GM23338 (cell line): ENCODE data around the gene MRPS27. TPM values are rescaled to one million over a fixed set of nuclear protein-coding genes. Genes with fewer than 3 reads are reported as not detected.

ENCODE experiments used
- ATAC-seq: fragments of 200-7000 bp; cut with Tn5 transposase; 3 replicates; pipeline ENCODE4 v1.9.1; 2020
- DNase-seq: peaks from one replicate; pipeline ENCODE4 v3.0.0-alpha.2; 2015; ENCODE audit warnings: low spot score
- H2AFZ ChIP-seq: fragments of 200-600 bp; sonication (generic); 2 replicates; pipeline ENCODE4 v1.8.0; 2016; ENCODE audit warnings: antibody characterized with exemption, mild to moderate bottlenecking, moderate library complexity
- H3F3A ChIP-seq: fragments of 200-600 bp; sonication (generic); replicated peaks from 2 replicates; pipeline ENCODE4 v1.8.0; 2017; ENCODE audit warnings: antibody characterized with exemption, mixed run types, low read depth
- H3K27ac ChIP-seq: fragments of 200-600 bp; sonication (generic); 2 replicates; pipeline ENCODE4 v1.6.1; 2016; ENCODE audit warnings: low read depth
- H3K27me3 ChIP-seq: fragments of 200-600 bp; sonication (generic); 2 replicates; pipeline ENCODE4 v1.8.0; 2016; ENCODE audit warnings: mild to moderate bottlenecking, mixed run types, moderate library complexity; ENCODE audit not compliant: insufficient read depth
- H3K36me3 ChIP-seq: fragments of 200-600 bp; sonication (generic); 2 replicates; pipeline ENCODE4 v1.8.0; 2016; ENCODE audit warnings: mild to moderate bottlenecking; ENCODE audit not compliant: insufficient read depth
- H3K4me1 ChIP-seq: fragments of 200-600 bp; sonication (generic); 2 replicates; pipeline ENCODE4 v1.8.0; 2016; ENCODE audit warnings: mild to moderate bottlenecking, moderate library complexity; ENCODE audit not compliant: insufficient read depth
- H3K4me2 ChIP-seq: fragments of 200-600 bp; sonication (generic); 2 replicates; pipeline ENCODE4 v1.7.1; 2017; ENCODE audit warnings: mixed run types
- H3K4me3 ChIP-seq: fragments of 200-600 bp; sonication (generic); 2 replicates; pipeline ENCODE4 v1.6.1; 2016; ENCODE audit warnings: mixed run types
- H3K79me2 ChIP-seq: fragments of 200-600 bp; sonication (generic); replicated peaks from 2 replicates; pipeline ENCODE4 v1.8.0; 2017; ENCODE audit warnings: mild to moderate bottlenecking; ENCODE audit not compliant: insufficient read depth
- H3K9me2 ChIP-seq: fragments of 200-600 bp; sonication (generic); 2 replicates; pipeline ENCODE4 v1.8.0; 2017; ENCODE audit not compliant: insufficient read depth
- H4K20me1 ChIP-seq: fragments of 200-600 bp; sonication (generic); replicated peaks from 2 replicates; pipeline ENCODE4 v1.8.0; 2017; ENCODE audit warnings: mild to moderate bottlenecking; ENCODE audit not compliant: insufficient read depth
- H3K27ac Mint-ChIP-seq: 2 replicates; pipeline ENCODE4 v1.8.0; 2020; ENCODE audit warnings: inconsistent platforms, mild to moderate bottlenecking, moderate library complexity, mixed read lengths
- H3K27me3 Mint-ChIP-seq: 3 replicates; pipeline ENCODE4 v1.8.0; 2022; ENCODE audit warnings: low read depth, mild to moderate bottlenecking, moderate library complexity, mixed read lengths, inconsistent platforms; ENCODE audit not compliant: insufficient read depth, poor library complexity
- H3K36me3 Mint-ChIP-seq: 3 replicates; pipeline ENCODE4 v1.8.0; 2021; ENCODE audit warnings: low read depth, mild to moderate bottlenecking, inconsistent platforms, moderate library complexity, mixed read lengths
- H3K4me1 Mint-ChIP-seq: 3 replicates; pipeline ENCODE4 v1.8.0; 2020; ENCODE audit warnings: mild to moderate bottlenecking, inconsistent platforms, mixed read lengths
- H3K4me3 Mint-ChIP-seq: 3 replicates; pipeline ENCODE4 v1.8.0; 2021; ENCODE audit warnings: moderate library complexity, mild to moderate bottlenecking, inconsistent platforms, mixed read lengths
- H3K9me3 Mint-ChIP-seq: 3 replicates; pipeline ENCODE4 v1.8.0; 2020; ENCODE audit warnings: moderate library complexity, mild to moderate bottlenecking, inconsistent platforms, mixed read lengths
- EZH2 ChIP-seq: fragments of 200-600 bp; sonication (generic); IDR thresholded peaks from one replicate; pipeline ENCODE4 v1.8.0; 2017; ENCODE audit warnings: antibody characterized with exemption, mild to moderate bottlenecking, low read depth; ENCODE audit not compliant: unreplicated experiment
- EZH2phosphoT487 ChIP-seq: fragments of 200-600 bp; sonication (generic); IDR thresholded peaks from one replicate; pipeline ENCODE4 v1.8.1; 2018; ENCODE audit warnings: antibody characterized with exemption; ENCODE audit not compliant: unreplicated experiment
- NANOG ChIP-seq: IDR thresholded peaks from 2 replicates; pipeline ENCODE4 v1.6.1; 2016; ENCODE audit warnings: antibody characterized with exemption, borderline replicate concordance
- POLR2AphosphoS5 ChIP-seq: IDR thresholded peaks from 2 replicates; pipeline ENCODE4 v1.6.1; 2016; ENCODE audit warnings: antibody characterized with exemption, low read depth
- STAT1 ChIP-seq: IDR thresholded peaks from one replicate; pipeline ENCODE4 v1.6.1; 2016; ENCODE audit warnings: antibody characterized with exemption; ENCODE audit not compliant: unreplicated experiment
- ZNF114 ChIP-seq: fragments of 250-450 bp; sonication (Bioruptor Pico); IDR thresholded peaks from 2 replicates; pipeline ENCODE4 v1.5.0; 2020; ENCODE audit warnings: mild to moderate bottlenecking, moderate library complexity
- ZNF331 ChIP-seq: fragments of 250-450 bp; sonication (Bioruptor Pico); IDR thresholded peaks from 2 replicates; pipeline ENCODE4 v1.5.0; 2020; ENCODE audit warnings: low read depth, mild to moderate bottlenecking, moderate library complexity
- ZNF462 ChIP-seq: fragments of 250-450 bp; sonication (Bioruptor Pico); IDR thresholded peaks from 2 replicates; pipeline ENCODE4 v1.5.0; 2020; ENCODE audit warnings: mild to moderate bottlenecking, moderate library complexity
- polyA plus RNA-seq: library from polyadenylated mRNA; unstranded; fragments of >200 nt; fragmentation: Nextera tagmentation; extraction: Ambion mirVana; gene quantifications from 2 replicates; pipeline ENCODE4 v1.2.1, GENCODE V29; 2016
- total RNA-seq: library from RNA; depleted of rRNA; stranded (reverse); fragments of >200 nt; shearing (Covaris generic); gene quantifications from 2 replicates; pipeline ENCODE4 v1.2.3, GENCODE V29; 2014
- TF ChIP-seq, protein P1 (sequence below): IDR thresholded peaks from one replicate; pipeline ENCODE4 v1.6.1; 2018; ENCODE audit warnings: antibody characterized with exemption; ENCODE audit not compliant: unreplicated experiment
- TF ChIP-seq, protein P2 (sequence below): IDR thresholded peaks from 2 replicates; pipeline ENCODE4 v1.6.1; 2016; ENCODE audit warnings: antibody characterized with exemption

The MRPS27 gene
- total and polyA plus RNA-seq, 2 experiments from 2014 or later, result 53.2 to 141 TPM

GRCh38 chr5:72238712-72239445 lies 81.2 kb downstream of the MRPS27 start:
- Histone ChIP-seq H3K4me2 (peak overlapping the region; percentile 27), H4K20me1 (no peaks in the 10 kb centered on the region), H3K9me2 (no peaks in the 10 kb centered on the region), H3K4me1 (peaks cover 68% of the 10 kb centered on the region), H3K79me2 (peaks cover 20% of the 10 kb centered on the region), H3F3A (no peaks in the 10 kb centered on the region), H3K4me3 (peak overlapping the region; percentile 4; the same call in 1 of the 2 replicates), H3K27ac (peak overlapping the region; percentile 91), H3K36me3 (no peaks in the 10 kb centered on the region), H3K27me3 (no peaks in the 10 kb centered on the region), H2AFZ (no peak overlapping the region)
- H3K27me3 Mint-ChIP-seq, result peaks cover 3% of the 10 kb centered on the region
- no peaks in the 10 kb centered on the region for H3K9me3 Mint-ChIP-seq
- H3K4me3 Mint-ChIP-seq, result peak overlapping the region; percentile 48
- peaks cover 88% of the 10 kb centered on the region for H3K4me1 Mint-ChIP-seq
- peak; percentile 84 for DNase-seq
- H3K27ac Mint-ChIP-seq, result peak overlapping the region; percentile 98
- TF ChIP-seq NANOG, result 0 out of 2 replicates have a peak, but pooled peaks have one; percentile 41
- TF ChIP-seq, protein P1, sequence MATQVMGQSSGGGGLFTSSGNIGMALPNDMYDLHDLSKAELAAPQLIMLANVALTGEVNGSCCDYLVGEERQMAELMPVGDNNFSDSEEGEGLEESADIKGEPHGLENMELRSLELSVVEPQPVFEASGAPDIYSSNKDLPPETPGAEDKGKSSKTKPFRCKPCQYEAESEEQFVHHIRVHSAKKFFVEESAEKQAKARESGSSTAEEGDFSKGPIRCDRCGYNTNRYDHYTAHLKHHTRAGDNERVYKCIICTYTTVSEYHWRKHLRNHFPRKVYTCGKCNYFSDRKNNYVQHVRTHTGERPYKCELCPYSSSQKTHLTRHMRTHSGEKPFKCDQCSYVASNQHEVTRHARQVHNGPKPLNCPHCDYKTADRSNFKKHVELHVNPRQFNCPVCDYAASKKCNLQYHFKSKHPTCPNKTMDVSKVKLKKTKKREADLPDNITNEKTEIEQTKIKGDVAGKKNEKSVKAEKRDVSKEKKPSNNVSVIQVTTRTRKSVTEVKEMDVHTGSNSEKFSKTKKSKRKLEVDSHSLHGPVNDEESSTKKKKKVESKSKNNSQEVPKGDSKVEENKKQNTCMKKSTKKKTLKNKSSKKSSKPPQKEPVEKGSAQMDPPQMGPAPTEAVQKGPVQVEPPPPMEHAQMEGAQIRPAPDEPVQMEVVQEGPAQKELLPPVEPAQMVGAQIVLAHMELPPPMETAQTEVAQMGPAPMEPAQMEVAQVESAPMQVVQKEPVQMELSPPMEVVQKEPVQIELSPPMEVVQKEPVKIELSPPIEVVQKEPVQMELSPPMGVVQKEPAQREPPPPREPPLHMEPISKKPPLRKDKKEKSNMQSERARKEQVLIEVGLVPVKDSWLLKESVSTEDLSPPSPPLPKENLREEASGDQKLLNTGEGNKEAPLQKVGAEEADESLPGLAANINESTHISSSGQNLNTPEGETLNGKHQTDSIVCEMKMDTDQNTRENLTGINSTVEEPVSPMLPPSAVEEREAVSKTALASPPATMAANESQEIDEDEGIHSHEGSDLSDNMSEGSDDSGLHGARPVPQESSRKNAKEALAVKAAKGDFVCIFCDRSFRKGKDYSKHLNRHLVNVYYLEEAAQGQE, result no peak
- peaks cover 12% of the 10 kb centered on the region; the same call in 2 of the 3 replicates for H3K36me3 Mint-ChIP-seq
- ATAC-seq, result peak; percentile 82

- H3K4me1 Mint-ChIP-seq, result peaks cover 81% of the 10 kb centered on the region
- Histone ChIP-seq H3K27me3 (no peaks in the 10 kb centered on the region), H3K36me3 (no peaks in the 10 kb centered on the region), H3K4me3 (no peak overlapping the region), H3K79me2 (peaks cover 13% of the 10 kb centered on the region), H3K27ac (peak overlapping the region; percentile 91), H3K4me2 (peak overlapping the region; percentile 27; the same call in 1 of the 2 replicates), H3F3A (no peaks in the 10 kb centered on the region), H3K9me2 (no peaks in the 10 kb centered on the region), H3K4me1 (peaks cover 61% of the 10 kb centered on the region), H2AFZ (no peak overlapping the region), H4K20me1 (no peaks in the 10 kb centered on the region)
- H3K4me3 Mint-ChIP-seq, result peak overlapping the region; percentile 48; the same call in 1 of the 3 replicates
- H3K36me3 Mint-ChIP-seq, result peaks cover 14% of the 10 kb centered on the region; the same call in 2 of the 3 replicates
- DNase-seq (no peak), ATAC-seq (no peak)
- peaks cover 3% of the 10 kb centered on the region for H3K27me3 Mint-ChIP-seq
- no peaks in the 10 kb centered on the region for H3K9me3 Mint-ChIP-seq
- H3K27ac Mint-ChIP-seq, result peak overlapping the region; percentile 98
- TF ChIP-seq EZH2phosphoT487 (no peak), STAT1 (no peak), POLR2AphosphoS5 (no peak), ZNF114 (CRISPR knock-in tag) (no peak), ZNF331 (CRISPR knock-in tag) (no peak), EZH2 (no peak), ZNF462 (CRISPR knock-in tag) (no peak)
- TF ChIP-seq, protein P2, sequence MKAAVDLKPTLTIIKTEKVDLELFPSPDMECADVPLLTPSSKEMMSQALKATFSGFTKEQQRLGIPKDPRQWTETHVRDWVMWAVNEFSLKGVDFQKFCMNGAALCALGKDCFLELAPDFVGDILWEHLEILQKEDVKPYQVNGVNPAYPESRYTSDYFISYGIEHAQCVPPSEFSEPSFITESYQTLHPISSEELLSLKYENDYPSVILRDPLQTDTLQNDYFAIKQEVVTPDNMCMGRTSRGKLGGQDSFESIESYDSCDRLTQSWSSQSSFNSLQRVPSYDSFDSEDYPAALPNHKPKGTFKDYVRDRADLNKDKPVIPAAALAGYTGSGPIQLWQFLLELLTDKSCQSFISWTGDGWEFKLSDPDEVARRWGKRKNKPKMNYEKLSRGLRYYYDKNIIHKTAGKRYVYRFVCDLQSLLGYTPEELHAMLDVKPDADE, result no peak
Measured at GRCh38 chr5:72237879-72238278, 82.2 kb downstream of the MRPS27 start.
